ENCODE results near the gene IL1R1.
"Not testable (repeated sequence)": the region's sequence is repeated elsewhere in the genome, so short reads cannot be mapped to it uniquely, and the experiment has no call there.

Gene IL1R1

GRCh38 chr2:102141970-102142828 lies at the start of gene IL1R1:
TSS of gene IL1R1 (plus strand) at chr2:102142746. CDS start at chr2:102157725, 14,979 bp downstream.
- DNase-seq (ENCODE audit: low read depth) = no peak

- no peak for DNase-seq (ENCODE audit: low read depth)
Observed at GRCh38 chr2:102093662-102094061, 48.9 kb upstream of the IL1R1 start.

- no peak for DNase-seq (ENCODE audit: low read depth)
Observed at GRCh38 chr2:102094917-102095316, 47.6 kb upstream of the IL1R1 start.

- no peak for DNase-seq (ENCODE audit: low read depth)
Observed at GRCh38 chr2:102096103-102096502, 46.4 kb upstream of the IL1R1 start.

GRCh38 chr2:102098756-102099155 lies 43.8 kb upstream of the IL1R1 start:
- DNase-seq (ENCODE audit: low read depth) = no peak

GRCh38 chr2:102099536-102100298 lies 42.8 kb upstream of the IL1R1 start:
- no peak for DNase-seq (ENCODE audit: low read depth)

GRCh38 chr2:102100371-102101096 lies 42.0 kb upstream of the IL1R1 start:
- DNase-seq (ENCODE audit: low read depth) = no peak

GRCh38 chr2:102101097-102101848 lies 41.3 kb upstream of the IL1R1 start:
- DNase-seq (ENCODE audit: low read depth) = no peak

- no peak for DNase-seq (ENCODE audit: low read depth)
Observed at GRCh38 chr2:102101849-102102635, 40.5 kb upstream of the IL1R1 start.

GRCh38 chr2:102102636-102102948 lies 40.0 kb upstream of the IL1R1 start:
- DNase-seq (ENCODE audit: low read depth) = not testable (repeated sequence)

- no peak for DNase-seq (ENCODE audit: low read depth)
Observed at GRCh38 chr2:102103284-102103683, 39.3 kb upstream of the IL1R1 start.

- DNase-seq (ENCODE audit: low read depth) = peak; percentile 33
Observed at GRCh38 chr2:102103992-102104871, 38.3 kb upstream of the IL1R1 start.

- no peak for DNase-seq (ENCODE audit: low read depth)
Observed at GRCh38 chr2:102106133-102106556, 36.4 kb upstream of the IL1R1 start.

GRCh38 chr2:102106813-102107740 lies 35.5 kb upstream of the IL1R1 start:
- DNase-seq (ENCODE audit: low read depth) = not testable (repeated sequence)

GRCh38 chr2:102107741-102108070 lies 34.8 kb upstream of the IL1R1 start:
- DNase-seq (ENCODE audit: low read depth) = no peak

GRCh38 chr2:102109016-102109415 lies 33.5 kb upstream of the IL1R1 start:
- no peak for DNase-seq (ENCODE audit: low read depth)

- no peak for DNase-seq (ENCODE audit: low read depth)
Observed at GRCh38 chr2:102110171-102110570, 32.4 kb upstream of the IL1R1 start.

GRCh38 chr2:102110596-102111334 lies 31.8 kb upstream of the IL1R1 start:
- DNase-seq (ENCODE audit: low read depth) = no peak
